ENCODE measurements around the gene LRRC26.
"Not testable (repeated sequence)": the region's sequence is repeated elsewhere in the genome, so short reads cannot be mapped to it uniquely, and the experiment has no call there.

LRRC26 gene

DNA sequence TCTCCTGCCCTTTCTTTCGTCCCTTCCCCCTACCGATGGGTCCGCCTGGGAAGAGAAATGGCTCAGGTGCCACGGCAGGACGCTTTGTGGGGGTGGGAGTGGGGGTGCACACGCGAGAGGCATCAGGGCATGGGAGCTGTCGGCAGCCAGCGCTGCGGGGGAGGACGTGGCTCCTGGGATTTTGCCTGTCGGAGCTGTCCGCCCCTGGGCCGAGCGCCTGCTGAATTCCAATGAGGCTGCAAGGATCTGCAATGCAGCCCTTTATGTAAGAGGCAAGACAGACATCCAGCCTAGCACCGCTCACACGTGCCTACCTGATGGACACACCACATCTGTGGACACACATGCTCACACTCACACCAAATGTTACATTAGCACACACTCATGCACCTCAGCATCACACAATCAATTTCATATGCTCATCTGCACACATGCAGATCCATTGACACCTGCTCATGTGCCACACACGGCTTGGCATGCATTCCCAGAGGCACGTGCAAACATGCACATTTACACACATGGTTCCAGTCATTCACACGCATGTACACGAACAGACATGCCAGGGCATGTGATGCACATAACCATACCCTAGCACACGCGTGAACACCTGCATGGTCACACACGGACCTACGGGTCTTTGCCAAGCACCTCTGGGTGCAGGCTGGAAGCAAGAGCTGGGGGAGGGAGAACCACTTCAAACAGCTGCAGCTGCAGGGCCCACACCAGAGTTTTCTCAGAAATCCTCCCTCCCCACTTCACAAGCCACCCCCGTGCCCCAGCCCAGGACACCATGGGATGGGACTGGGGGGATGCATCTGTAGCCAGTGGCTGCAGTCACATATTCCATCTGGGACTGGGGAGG, 29.5 kb downstream of the LRRC26 start:
- no peak for DNase-seq (ENCODE audit: low read depth)
- TF ChIP-seq, protein P1, sequence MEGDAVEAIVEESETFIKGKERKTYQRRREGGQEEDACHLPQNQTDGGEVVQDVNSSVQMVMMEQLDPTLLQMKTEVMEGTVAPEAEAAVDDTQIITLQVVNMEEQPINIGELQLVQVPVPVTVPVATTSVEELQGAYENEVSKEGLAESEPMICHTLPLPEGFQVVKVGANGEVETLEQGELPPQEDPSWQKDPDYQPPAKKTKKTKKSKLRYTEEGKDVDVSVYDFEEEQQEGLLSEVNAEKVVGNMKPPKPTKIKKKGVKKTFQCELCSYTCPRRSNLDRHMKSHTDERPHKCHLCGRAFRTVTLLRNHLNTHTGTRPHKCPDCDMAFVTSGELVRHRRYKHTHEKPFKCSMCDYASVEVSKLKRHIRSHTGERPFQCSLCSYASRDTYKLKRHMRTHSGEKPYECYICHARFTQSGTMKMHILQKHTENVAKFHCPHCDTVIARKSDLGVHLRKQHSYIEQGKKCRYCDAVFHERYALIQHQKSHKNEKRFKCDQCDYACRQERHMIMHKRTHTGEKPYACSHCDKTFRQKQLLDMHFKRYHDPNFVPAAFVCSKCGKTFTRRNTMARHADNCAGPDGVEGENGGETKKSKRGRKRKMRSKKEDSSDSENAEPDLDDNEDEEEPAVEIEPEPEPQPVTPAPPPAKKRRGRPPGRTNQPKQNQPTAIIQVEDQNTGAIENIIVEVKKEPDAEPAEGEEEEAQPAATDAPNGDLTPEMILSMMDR (conservative IDR thresholded peaks at IDR 0.05; ENCODE audit: low read depth, low read length), result no peak
- no peak overlapping the region for H3K4me3 ChIP-seq (ENCODE audit: low read length)

DNA sequence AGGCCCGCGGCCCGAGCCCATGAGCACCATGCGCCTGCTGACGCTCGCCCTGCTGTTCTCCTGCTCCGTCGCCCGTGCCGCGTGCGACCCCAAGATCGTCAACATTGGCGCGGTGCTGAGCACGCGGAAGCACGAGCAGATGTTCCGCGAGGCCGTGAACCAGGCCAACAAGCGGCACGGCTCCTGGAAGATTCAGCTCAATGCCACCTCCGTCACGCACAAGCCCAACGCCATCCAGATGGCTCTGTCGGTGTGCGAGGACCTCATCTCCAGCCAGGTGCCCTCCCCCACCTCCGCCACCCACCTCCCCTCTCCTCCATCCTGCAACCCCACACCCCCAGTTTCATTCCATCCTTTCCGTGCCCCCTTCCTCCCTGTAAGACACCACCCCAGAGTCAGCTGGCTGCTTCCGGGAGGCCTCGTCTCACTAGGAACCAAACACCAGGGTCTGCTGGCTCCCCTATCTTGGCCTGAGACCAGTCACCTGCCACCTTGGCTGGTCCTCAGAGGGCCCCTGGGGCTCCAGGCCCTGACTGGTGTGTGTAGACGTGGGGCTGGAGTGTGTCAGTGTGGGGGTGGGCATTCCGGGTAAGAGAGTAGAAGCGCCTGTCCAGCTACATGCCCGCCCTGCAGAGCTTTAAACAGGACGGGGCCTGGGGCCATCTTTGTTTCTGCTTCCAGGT, 30.2 kb downstream of the LRRC26 start:
- no peak for DNase-seq (ENCODE audit: low read depth)
- TF ChIP-seq, protein P1 (conservative IDR thresholded peaks at IDR 0.05; ENCODE audit: low read depth, low read length), result no peak
- no peak overlapping the region for H3K4me3 ChIP-seq (ENCODE audit: low read length)

DNA sequence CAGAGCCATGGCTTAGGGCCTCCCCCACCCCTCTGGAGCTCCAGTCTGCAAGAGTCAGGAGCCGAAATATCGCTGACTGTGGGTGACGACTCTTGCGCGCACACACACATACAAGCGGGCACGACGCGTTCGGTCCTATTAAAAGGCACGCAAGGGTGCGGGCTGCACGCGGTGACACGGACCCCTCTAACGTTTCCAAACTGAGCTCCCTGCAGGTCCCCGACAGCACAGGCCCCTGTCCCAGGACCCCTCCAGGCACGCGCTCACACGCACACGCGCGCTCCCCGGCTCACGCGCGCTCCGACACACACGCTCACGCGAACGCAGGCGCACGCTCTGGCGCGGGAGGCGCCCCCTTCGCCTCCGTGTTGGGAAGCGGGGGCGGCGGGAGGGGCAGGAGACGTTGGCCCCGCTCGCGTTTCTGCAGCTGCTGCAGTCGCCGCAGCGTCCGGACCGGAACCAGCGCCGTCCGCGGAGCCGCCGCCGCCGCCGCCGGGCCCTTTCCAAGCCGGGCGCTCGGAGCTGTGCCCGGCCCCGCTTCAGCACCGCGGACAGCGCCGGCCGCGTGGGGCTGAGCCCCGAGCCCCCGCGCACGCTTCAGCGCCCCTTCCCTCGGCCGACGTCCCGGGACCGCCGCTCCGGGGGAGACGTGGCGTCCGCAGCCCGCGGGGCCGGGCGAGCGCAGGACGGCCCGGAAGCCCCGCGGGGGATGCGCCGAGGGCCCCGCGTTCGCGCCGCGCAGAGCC, 31.0 kb downstream of the LRRC26 start, which contains the start of gene GRIN1:
Gene GRIN1 (plus strand): TSS at position 433 of the 746 bp plus-strand sequence. CDS start 333 bp downstream, outside the sequence.
- no peak within 1 kb of the TSS for H3K4me3 ChIP-seq (ENCODE audit: low read length)
- no peak for DNase-seq (ENCODE audit: low read depth)
- TF ChIP-seq, protein P1 (conservative IDR thresholded peaks at IDR 0.05; ENCODE audit: low read depth, low read length), result no peak

DNA sequence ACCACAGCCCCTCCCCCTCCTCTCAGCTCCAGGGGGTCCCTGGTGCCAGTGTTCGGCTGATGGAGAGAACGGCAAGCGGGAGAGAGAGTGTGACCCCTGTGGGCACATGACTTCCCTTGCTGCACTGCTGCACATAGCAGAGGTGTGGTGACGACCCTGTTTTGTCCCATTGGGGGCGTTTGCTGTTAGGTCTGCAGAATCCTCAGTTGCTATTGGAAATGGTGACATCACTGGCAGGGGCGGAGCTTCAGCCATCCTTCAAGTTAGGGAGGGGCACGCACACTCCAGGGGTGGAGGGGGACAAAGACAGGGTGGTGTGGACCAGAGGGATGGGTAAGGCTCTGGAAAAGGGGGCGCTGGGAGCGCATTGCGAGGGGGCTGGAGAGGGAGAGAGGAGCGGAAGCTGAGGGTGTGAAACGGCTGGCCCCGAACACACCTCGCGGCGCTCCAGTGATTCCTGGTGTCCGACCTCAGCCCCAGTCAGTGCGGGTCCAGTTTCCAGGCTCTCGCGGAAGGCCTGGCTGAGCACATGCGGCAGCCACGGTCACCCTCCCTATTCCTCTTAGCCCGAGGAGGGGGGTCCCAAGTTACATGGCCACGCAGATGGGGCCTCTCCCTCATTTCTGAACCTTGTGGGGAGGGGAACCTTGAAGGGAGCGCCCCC, 31.7 kb downstream of the LRRC26 start:
- DNase-seq (ENCODE audit: low read depth), result no peak
- H3K4me3 ChIP-seq (ENCODE audit: low read length), result no peak overlapping the region
- TF ChIP-seq, protein P1 (conservative IDR thresholded peaks at IDR 0.05; ENCODE audit: low read depth, low read length), result no peak

DNA sequence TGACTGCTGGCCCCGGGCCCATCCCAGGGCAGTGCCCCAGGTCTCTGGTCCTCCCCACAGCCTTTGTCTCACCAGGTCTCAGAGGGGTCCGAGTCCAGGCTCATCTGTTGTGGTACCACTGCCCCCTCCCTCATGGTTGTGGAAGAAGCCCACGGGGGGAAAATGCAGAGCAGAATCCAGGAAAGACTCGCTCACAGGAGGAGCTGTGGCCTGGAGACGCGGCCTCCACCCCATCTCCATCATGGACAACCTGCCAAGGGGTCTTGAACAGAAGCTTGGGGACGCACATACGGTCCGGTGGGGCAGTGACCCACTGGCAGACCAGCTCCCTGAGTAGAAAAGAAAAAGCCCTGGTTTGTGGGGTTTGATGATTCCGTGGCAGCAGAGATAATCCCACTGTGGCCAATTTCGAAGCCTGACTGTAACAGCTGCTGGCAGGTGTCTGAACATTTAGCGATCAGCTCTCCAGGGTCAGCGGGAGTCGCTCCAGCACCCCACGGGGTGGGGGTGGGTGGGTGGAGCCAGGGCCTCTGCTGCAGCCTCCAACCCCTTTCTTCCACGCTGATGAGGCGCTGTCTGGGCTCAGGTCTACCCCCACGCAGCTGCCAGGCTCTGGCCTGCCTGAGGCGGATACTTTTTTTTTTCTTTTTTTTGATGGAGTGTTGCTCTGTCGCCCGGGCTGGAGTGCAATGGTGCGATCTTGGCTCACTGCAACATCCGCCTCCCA, 32.8 kb downstream of the LRRC26 start:
- no peak for DNase-seq (ENCODE audit: low read depth)
- H3K4me3 ChIP-seq (ENCODE audit: low read length), result no peak overlapping the region
- TF ChIP-seq, protein P1 (conservative IDR thresholded peaks at IDR 0.05; ENCODE audit: low read depth, low read length), result no peak

DNA sequence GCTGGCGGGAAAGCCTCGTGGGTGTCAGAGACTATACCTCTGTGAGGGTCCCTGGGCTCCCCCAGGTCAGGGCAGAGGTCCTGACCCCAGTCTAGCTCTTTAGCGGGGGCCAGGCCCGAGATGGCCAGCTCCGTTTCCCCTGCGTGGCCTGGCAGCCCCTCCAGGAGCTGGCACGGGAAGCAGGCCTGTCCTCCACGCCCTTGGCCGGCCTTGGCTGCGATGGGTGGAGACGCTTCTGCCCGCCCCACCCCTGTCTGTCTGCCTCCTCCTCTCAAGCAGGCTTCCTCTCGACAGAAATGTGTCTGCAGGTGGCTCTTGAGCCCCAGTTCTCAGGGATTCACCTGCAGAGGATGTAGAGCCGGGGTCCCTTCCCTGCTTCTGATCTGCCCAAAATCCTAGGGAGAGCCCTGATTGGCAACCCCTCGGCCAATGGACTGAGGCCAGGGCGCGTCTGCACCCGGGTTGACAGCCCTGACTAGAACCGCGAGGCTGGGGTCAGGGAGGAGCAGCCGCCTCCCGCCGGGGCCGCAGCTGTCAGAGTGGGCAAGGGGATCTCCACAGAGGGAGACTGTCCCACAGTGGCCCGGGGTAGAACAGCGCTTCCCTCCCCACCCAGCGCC, 33.5 kb downstream of the LRRC26 start:
- no peak overlapping the region for H3K4me3 ChIP-seq (ENCODE audit: low read length)
- TF ChIP-seq, protein P1 (conservative IDR thresholded peaks at IDR 0.05; ENCODE audit: low read depth, low read length), result no peak
- DNase-seq (ENCODE audit: low read depth), result no peak

DNA sequence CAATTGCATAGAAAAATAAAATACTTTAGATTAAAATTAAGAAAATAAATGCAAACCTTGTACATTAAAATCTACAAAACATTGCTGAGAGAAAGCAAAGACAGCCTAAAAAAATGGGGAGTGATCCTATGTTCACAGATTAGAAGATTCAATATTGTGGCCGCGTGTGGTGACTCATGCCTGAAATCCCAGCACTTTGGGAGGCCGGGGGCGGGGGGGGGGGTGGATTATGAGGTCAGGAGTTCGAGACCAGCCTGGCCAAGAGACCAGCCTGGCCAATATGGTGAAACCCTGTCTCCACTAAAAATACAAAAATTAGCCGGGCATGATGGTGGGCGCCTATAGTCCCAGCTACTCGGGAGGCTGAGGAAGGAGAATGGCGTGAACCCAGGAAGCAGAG, 34.7 kb downstream of the LRRC26 start:
- H3K4me3 ChIP-seq (ENCODE audit: low read length); DNase-seq (ENCODE audit: low read depth): not testable (repeated sequence)

Data from retinal pigment epithelial cell (primary cell).